K562 (cell line): ENCODE results near the gene C18orf63. TPM values are rescaled to one million over a fixed set of nuclear protein-coding genes. Genes with fewer than 3 reads are reported as not detected.

Source experiments
- ATAC-seq: fragments of 200-7000 bp; cut with Tn5 transposase; 3 replicates; pipeline ENCODE4 v1.9.1; 2020; ENCODE audit warnings: moderate library complexity
- BruUV-seq: library from RNA; stranded (reverse); fragments of 400-500 nt; replicated peaks from 2 replicates; lab custom pipeline; 2021; lab: Mats Ljungman, UMichigan
- CTCF ChIA-PET: fragments of 300-600 bp; formaldehyde crosslinking; extraction: SDS; loops from one replicate; lab custom pipeline; 2021; ENCODE audit warnings: low intra/inter-chr PET ratio; lab: Yijun Ruan, JAX
- POLR2A ChIA-PET: fragments of 300-600, 350-650 bp; sonication (Branson Sonifier 250); formaldehyde crosslinking; extraction: SDS; loops from one replicate; lab custom pipeline; 2021; ENCODE audit warnings: antibody characterized with exemption, inconsistent platforms; lab: Yijun Ruan, JAX
- DNase-seq, 4 experiments: peaks; one replicate each; pipeline versions ENCODE4 v3.0.0 to v3.0.0-alpha.2; 2011 to 2018; ENCODE audit warnings: low spot score in 3 of 4, mixed read lengths in 3 of 4; ENCODE audit errors: extremely low read depth in 1 of 4
- FAIRE-seq: peaks from 2 replicates; lab custom pipeline; 2011; peaks lifted over from hg19 to GRCh38; lab: Jason Lieb, UNC
- H2AFZ ChIP-seq: 2 replicates; pipeline ENCODE4 v1.6.0; 2011; ENCODE audit warnings: low read depth, low read length, control low read depth, inconsistent platforms
- H3K27ac ChIP-seq: fragments of 200-600 bp; 3 replicates; pipeline ENCODE4 v1.8.0; 2011; ENCODE audit warnings: low read depth, mild to moderate bottlenecking, control low read depth, inconsistent platforms, low read length, moderate library complexity, mixed read lengths; ENCODE audit errors: extremely low read depth
- H3K27me3 ChIP-seq, 2 experiments: fragments of 300-600 bp in 1 of 2; 2 replicates in 1 of 2; 3 replicates in 1 of 2; pipeline versions ENCODE4 v1.6.0 to v1.8.0; 2011; ENCODE audit warnings: inconsistent platforms in 2 of 2, low read length in 2 of 2, mild to moderate bottlenecking in 1 of 2, mixed read lengths in 1 of 2, moderate library complexity in 1 of 2; ENCODE audit not compliant: control insufficient read depth in 2 of 2, insufficient read depth in 2 of 2
- H3K36me3 ChIP-seq: fragments of 300-600 bp; 3 replicates; pipeline ENCODE4 v1.8.0; 2011; ENCODE audit warnings: mild to moderate bottlenecking, low read length, inconsistent platforms; ENCODE audit not compliant: control insufficient read depth, insufficient read depth
- H3K4me1 ChIP-seq, 2 experiments: fragments of 200-600 bp in 1 of 2; replicated peaks in 1 of 2; 2 replicates in 1 of 2; 3 replicates in 1 of 2; pipeline versions ENCODE4 v1.5.1 to v1.8.0; 2011; ENCODE audit warnings: inconsistent platforms in 2 of 2, low read length in 2 of 2, mild to moderate bottlenecking in 1 of 2, mixed read lengths in 1 of 2, moderate library complexity in 1 of 2; ENCODE audit not compliant: control insufficient read depth in 2 of 2, insufficient read depth in 2 of 2
- H3K4me2 ChIP-seq: 2 replicates; pipeline ENCODE4 v1.6.1; 2011; ENCODE audit warnings: low read length, control low read depth, inconsistent platforms, mixed read lengths; ENCODE audit not compliant: insufficient read depth
- H3K4me3 ChIP-seq: fragments of 200-600 bp; sonication (generic), shearing (Covaris generic); 2 replicates; pipeline ENCODE4 v1.5.1; 2016; ENCODE audit warnings: control low read depth, inconsistent platforms
- H3K79me2 ChIP-seq: fragments of 200-600 bp; 3 replicates; pipeline ENCODE4 v1.8.0; 2011; ENCODE audit warnings: low read length, inconsistent platforms; ENCODE audit not compliant: control insufficient read depth, insufficient read depth
- H3K9ac ChIP-seq, 2 experiments: 2 replicates each; pipeline versions ENCODE4 v1.6.0 to v1.6.1; 2011; ENCODE audit warnings: low read depth in 2 of 2, low read length in 2 of 2, control low read depth in 1 of 2, inconsistent platforms in 1 of 2, mild to moderate bottlenecking in 1 of 2, mixed read lengths in 1 of 2; ENCODE audit not compliant: insufficient read depth in 1 of 2
- H3K9me1 ChIP-seq: one replicate; pipeline ENCODE4 v1.6.0; 2011; ENCODE audit warnings: inconsistent platforms, mild to moderate bottlenecking, low read length, moderate library complexity; ENCODE audit not compliant: control insufficient read depth, insufficient read depth
- H3K9me3 ChIP-seq: replicated peaks from 2 replicates; pipeline ENCODE4 v1.5.1; 2011; ENCODE audit warnings: low read depth, low read length, inconsistent platforms; ENCODE audit not compliant: control insufficient read depth, insufficient read depth
- H4K20me1 ChIP-seq: replicated peaks from 2 replicates; pipeline ENCODE4 v1.6.1; 2011; ENCODE audit warnings: low read length, inconsistent platforms, mixed read lengths; ENCODE audit not compliant: control insufficient read depth, insufficient read depth
- BACH1 ChIP-seq: fragments of 200-800 bp; sonication (Bioruptor generic); IDR thresholded peaks from 2 replicates; pipeline ENCODE4 v1.6.1; 2016; ENCODE audit warnings: missing genetic modification characterization, missing compliant biosample characterization
- BDP1 ChIP-seq: IDR thresholded peaks from 3 replicates; pipeline ENCODE4 v1.6.1; 2011; ENCODE audit not compliant: insufficient read length, insufficient read depth
- CSDE1 ChIP-seq, 2 experiments: fragments of 450-650 bp; IDR thresholded peaks; 2 replicates each; pipeline ENCODE4 v1.6.1; 2016; ENCODE audit warnings: mild to moderate bottlenecking in 1 of 2
- DPF2 ChIP-seq: fragments of 450-650 bp; IDR thresholded peaks from 2 replicates; pipeline ENCODE4 v1.6.1; 2016
- KAT8 ChIP-seq: fragments of 450-650 bp; IDR thresholded peaks from 2 replicates; pipeline ENCODE4 v1.6.1; 2016; ENCODE audit warnings: low read depth, mild to moderate bottlenecking
- KDM5B ChIP-seq: fragments of 200-600 bp; sonication (generic); IDR thresholded peaks from 2 replicates; pipeline ENCODE4 v1.6.1; 2012; ENCODE audit warnings: low read depth, mild to moderate bottlenecking, moderate library complexity, low read length, control low read depth, inconsistent platforms; ENCODE audit not compliant: insufficient replicate concordance
- RBM14 ChIP-seq: fragments of 200-400 bp; formaldehyde crosslinking; IDR thresholded peaks from 2 replicates; pipeline ENCODE4 v1.6.1; 2018; ENCODE audit warnings: low read depth, mild to moderate bottlenecking, low read length, moderate library complexity, borderline replicate concordance; ENCODE audit not compliant: insufficient read depth
- STAT5A ChIP-seq: IDR thresholded peaks from 2 replicates; pipeline ENCODE4 v1.6.1; 2012; ENCODE audit warnings: low read length, inconsistent platforms, borderline replicate concordance
- TCF7L2 ChIP-seq: fragments of 150-350 bp; IDR thresholded peaks from 2 replicates; pipeline ENCODE4 v1.6.1; 2016; ENCODE audit warnings: low read depth, mild to moderate bottlenecking, low read length, moderate library complexity
- TFAM ChIP-seq: fragments of 250-450 bp; sonication (Bioruptor Pico); conservative IDR thresholded peaks from 2 replicates; pipeline ENCODE4 v1.5.0; 2021; ENCODE audit warnings: mild to moderate bottlenecking, moderate library complexity
- ZFP1 ChIP-seq: fragments of 450-650 bp; formaldehyde crosslinking; IDR thresholded peaks from 2 replicates; pipeline ENCODE4 v1.4.0; 2020; ENCODE audit warnings: mild to moderate bottlenecking, mixed read lengths
- ZNF121 ChIP-seq: sonication (generic); formaldehyde crosslinking; conservative IDR thresholded peaks from 2 replicates; pipeline ENCODE4 v1.8.0; 2022; ENCODE audit warnings: missing genetic modification reagents
- WGBS: fragments of 100-300 bp; shearing (Covaris generic); methylation state at CpG from one replicate; pipeline ENCODE4 v1.1.6; 2016; ENCODE audit warnings: low coverage, mixed read lengths; ENCODE audit not compliant: insufficient coverage; ENCODE audit errors: missing lambda C conversion rate; 5-methylcytosine and 5-hydroxymethylcytosine counted together
- in situ Hi-C: fragments of 300-500 bp; cut with MboI; formaldehyde crosslinking; loops from 4 replicates; pipeline ENCODE4 v1.15.0; 2018; ENCODE audit warnings: inconsistent platforms, mixed read lengths
- intact Hi-C: fragments of 100-400 bp; cut with micrococcal nuclease; formaldehyde crosslinking; loops from 2 replicates; pipeline ENCODE4 v1.14.2; 2022
- polyA plus RNA-seq, 8 experiments: library from polyadenylated mRNA; depleted of rRNA in 4 of 8; stranded (reverse) in 5 of 8; unstranded in 3 of 8; fragments of >200 nt; fragmentation: Nextera tagmentation in 2 of 8; fragmentation: Illumina TruSeq in 1 of 8; extraction: Ambion mirVana in 2 of 8; extraction: Trizol in 1 of 8; gene quantifications; 2 replicates each; pipeline versions ENCODE4 v1.2.1 to v1.2.3, GENCODE V29; 2011 to 2014; ENCODE audit warnings: inconsistent platforms in 1 of 8, missing spikeins in 1 of 8
- total RNA-seq, 7 experiments: library from RNA; depleted of rRNA in 6 of 7; stranded (reverse); fragments of >200 nt in 6 of 7; fragmentation: Illumina TruSeq in 2 of 7; extraction: Trizol in 2 of 7; gene quantifications; 2 replicates each; pipeline versions ENCODE4 v1.2.1 to v1.2.3, GENCODE V29; 2011 to 2021; ENCODE audit warnings: low replicate concordance in 1 of 7
- TF ChIP-seq, protein P1 (sequence below): fragments of 250-450 bp; sonication (Bioruptor Pico); IDR thresholded peaks from 2 replicates; pipeline ENCODE4 v1.8.0; 2022; ENCODE audit warnings: moderate library complexity, mild to moderate bottlenecking, inconsistent platforms
- TF ChIP-seq, protein P2 (sequence below): fragments of 250-450 bp; sonication (Bioruptor Pico); IDR thresholded peaks from 2 replicates; pipeline ENCODE4 v1.5.0; 2021; ENCODE audit warnings: mild to moderate bottlenecking, moderate library complexity
- TF ChIP-seq, protein P3 (sequence below): fragments of 250-450 bp; sonication (Bioruptor Pico); IDR thresholded peaks from 2 replicates; pipeline ENCODE4 v1.8.0; 2021; ENCODE audit warnings: moderate library complexity, mild to moderate bottlenecking, inconsistent platforms

The C18orf63 gene
- total and polyA plus RNA-seq, 9 of the 15 experiments (the other 6 are each of a cell fraction or from before 2014, with no cell fraction given): not detected

DNA sequence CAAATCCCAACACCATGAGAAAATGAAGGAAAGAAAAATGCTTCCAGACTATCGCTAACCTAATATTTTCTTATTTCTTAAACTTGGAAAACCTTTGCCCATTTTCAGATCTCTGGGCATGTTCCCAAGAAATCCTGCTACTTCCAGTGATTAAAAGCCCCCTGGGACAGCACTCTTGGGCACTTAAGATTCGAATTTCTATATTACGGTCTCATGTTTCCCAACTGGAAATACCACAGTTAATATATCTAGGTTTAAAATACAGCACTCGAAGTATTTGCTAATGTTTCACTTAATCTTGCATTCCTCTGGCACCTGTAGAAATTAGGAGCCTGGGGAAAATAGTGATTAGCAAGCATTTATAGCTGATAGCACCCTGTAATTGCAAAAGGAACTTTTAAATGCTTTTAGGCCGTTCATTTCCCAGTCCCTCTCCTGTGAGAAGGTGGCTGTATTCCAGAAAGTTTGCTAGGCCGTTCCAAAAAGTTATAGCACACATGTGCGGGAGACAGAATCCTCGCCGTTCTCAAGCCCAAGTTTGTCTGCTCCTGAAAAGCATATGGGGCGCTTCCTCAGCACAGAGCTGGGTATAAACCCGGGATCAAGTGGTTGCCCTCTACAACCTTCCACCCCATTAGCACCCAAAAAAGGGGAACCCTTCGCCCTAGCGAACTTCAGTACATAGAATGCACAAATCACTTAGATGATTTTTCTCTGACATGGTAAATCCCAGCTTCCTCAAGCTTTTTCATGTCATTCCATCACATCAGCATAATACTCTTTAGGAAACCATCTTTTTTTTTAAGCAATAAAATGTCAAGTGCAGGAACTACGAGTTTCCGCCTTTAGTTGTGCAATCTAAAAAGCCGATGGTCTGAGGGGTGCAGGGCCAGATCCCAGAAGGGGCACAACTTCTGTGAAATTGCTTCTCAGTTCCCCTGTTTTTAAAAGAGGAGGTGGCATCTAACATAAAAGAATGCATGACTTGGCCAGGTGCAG is 80.8 kb downstream of the C18orf63 start:
- ATAC-seq (no peak), FAIRE-seq (no peak), DNase-seq (no peak)
- no peaks in the 10 kb centered on the region for H3K4me1 ChIP-seq
- H3K9me3 ChIP-seq: no peaks in the 10 kb centered on the region
- H3K9me1 ChIP-seq: no peaks in the 10 kb centered on the region
- intact Hi-C loops: no loop called here
- in situ Hi-C loops: no loop called here
- H3K4me3 ChIP-seq: no peak overlapping the region
- H3K4me2 ChIP-seq: no peak overlapping the region
- peaks cover 11 to 67% of the 10 kb centered on the region in 2 experiments for H3K27me3 ChIP-seq
- ChIA-PET POLR2A (no interaction called here), CTCF (no interaction called here)
- H3K27ac ChIP-seq: no peak overlapping the region
- BruUV-seq: no TSS peak
- H3K36me3 ChIP-seq: no peaks in the 10 kb centered on the region
- no peaks in the 10 kb centered on the region for H3K79me2 ChIP-seq
- no peak overlapping the region for H2AFZ ChIP-seq
- no peaks in the 10 kb centered on the region for H4K20me1 ChIP-seq
- H3K9ac ChIP-seq: no peak overlapping the region
- 2% methylated on average over 16 of the region's 16 CpGs for WGBS
- TF ChIP-seq KAT8 (no peak), ZFP1 (no peak), TFAM (CRISPR knock-in tag) (no peak), DPF2 (no peak), ZNF121 (CRISPR knock-in tag) (no peak), CSDE1 (IDR thresholded peaks at IDR 0.05) (no peak), KDM5B (no peak), BDP1 (no peak), TCF7L2 (no peak), STAT5A (no peak), BACH1 (tag) (no peak), RBM14 (no peak)
- TF ChIP-seq, protein P1, sequence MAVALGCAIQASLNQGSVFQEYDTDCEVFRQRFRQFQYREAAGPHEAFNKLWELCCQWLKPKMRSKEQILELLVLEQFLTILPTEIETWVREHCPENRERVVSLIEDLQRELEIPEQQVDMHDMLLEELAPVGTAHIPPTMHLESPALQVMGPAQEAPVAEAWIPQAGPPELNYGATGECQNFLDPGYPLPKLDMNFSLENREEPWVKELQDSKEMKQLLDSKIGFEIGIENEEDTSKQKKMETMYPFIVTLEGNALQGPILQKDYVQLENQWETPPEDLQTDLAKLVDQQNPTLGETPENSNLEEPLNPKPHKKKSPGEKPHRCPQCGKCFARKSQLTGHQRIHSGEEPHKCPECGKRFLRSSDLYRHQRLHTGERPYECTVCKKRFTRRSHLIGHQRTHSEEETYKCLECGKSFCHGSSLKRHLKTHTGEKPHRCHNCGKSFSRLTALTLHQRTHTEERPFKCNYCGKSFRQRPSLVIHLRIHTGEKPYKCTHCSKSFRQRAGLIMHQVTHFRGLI: no peak
- TF ChIP-seq, protein P2, sequence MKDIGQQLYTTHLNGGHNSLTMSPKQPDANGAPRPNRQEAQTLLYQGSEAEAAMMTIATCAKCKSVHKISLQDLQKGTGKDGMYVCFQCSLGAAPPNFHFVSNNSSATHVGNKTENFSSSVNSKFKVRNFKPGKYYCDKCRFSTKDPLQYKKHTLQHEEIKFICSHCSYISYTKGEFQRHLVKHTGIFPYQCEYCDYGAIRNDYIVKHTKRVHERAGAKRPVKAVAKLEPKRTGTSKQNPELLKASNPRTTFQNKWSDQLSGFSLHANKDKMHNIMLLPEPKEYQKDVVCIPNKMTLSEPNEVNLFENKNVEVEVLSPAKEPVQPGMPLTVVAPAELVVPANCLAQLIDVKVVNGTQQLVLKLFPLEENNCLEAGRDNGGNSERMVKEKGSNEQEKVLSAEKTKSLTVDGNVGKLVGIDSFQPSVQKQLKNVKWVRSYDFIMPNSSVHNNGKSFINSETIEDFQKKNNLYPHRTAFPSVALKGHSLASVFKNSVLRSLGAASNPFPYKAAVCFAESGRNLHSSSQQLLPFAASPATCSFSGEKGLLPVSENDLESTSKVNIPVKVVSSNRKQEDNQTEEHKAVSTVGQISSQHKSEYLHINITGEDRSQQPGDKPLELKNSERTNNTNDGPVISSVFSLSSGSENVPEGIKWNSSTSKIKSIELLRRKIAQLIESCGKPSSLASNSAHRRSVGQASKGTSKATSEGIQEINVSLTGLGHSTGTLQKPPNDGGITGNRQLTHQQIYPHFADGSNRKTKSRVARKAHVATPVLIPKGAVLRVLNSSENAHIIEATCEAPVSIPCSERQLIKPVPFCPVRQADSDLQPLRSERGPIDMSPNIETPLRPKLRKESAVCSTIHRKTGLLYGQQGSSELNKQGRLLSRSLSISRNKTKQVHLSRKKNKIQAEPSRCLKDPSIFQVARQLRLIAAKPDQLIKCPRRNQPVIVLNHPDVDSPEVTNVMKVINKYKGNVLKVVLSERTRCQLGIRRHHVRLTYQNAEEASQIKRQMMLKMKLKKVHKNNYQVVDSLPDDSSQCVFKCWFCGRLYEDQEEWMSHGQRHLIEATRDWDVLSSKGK: no peak
- TF ChIP-seq, protein P3, sequence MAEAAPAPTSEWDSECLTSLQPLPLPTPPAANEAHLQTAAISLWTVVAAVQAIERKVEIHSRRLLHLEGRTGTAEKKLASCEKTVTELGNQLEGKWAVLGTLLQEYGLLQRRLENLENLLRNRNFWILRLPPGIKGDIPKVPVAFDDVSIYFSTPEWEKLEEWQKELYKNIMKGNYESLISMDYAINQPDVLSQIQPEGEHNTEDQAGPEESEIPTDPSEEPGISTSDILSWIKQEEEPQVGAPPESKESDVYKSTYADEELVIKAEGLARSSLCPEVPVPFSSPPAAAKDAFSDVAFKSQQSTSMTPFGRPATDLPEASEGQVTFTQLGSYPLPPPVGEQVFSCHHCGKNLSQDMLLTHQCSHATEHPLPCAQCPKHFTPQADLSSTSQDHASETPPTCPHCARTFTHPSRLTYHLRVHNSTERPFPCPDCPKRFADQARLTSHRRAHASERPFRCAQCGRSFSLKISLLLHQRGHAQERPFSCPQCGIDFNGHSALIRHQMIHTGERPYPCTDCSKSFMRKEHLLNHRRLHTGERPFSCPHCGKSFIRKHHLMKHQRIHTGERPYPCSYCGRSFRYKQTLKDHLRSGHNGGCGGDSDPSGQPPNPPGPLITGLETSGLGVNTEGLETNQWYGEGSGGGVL (CRISPR knock-in tag): no peak
